GM06990 (cell line): ENCODE measurements around the gene CCN2.

Experiments used
- DNase-seq: peaks from one replicate; pipeline ENCODE4 v3.0.0-alpha.2; 2011; ENCODE audit not compliant: insufficient read length; ENCODE audit errors: extremely low read depth
- H3K27me3 ChIP-seq: replicated peaks from 2 replicates; pipeline ENCODE4 v1.6.0; 2011; ENCODE audit warnings: low read length; ENCODE audit not compliant: control insufficient read depth, insufficient read depth
- H3K36me3 ChIP-seq: 2 replicates; pipeline ENCODE4 v1.5.1; 2011; ENCODE audit warnings: low read length; ENCODE audit not compliant: control insufficient read depth, insufficient read depth
- H3K4me3 ChIP-seq: replicated peaks from 2 replicates; pipeline ENCODE4 v1.5.1; 2011; ENCODE audit warnings: low read depth, mild to moderate bottlenecking, control low read depth, low read length
- TF ChIP-seq, protein P1 (sequence below): IDR thresholded peaks from 2 replicates; pipeline ENCODE4 v1.5.1; 2011; ENCODE audit warnings: low read length, control low read depth, mild to moderate bottlenecking, inconsistent platforms; ENCODE audit not compliant: insufficient read depth, poor library complexity, severe bottlenecking

The CCN2 gene, protein sequence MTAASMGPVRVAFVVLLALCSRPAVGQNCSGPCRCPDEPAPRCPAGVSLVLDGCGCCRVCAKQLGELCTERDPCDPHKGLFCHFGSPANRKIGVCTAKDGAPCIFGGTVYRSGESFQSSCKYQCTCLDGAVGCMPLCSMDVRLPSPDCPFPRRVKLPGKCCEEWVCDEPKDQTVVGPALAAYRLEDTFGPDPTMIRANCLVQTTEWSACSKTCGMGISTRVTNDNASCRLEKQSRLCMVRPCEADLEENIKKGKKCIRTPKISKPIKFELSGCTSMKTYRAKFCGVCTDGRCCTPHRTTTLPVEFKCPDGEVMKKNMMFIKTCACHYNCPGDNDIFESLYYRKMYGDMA

GRCh38 chr6:131950767-131951575 lies at the start of gene CCN2:
CCN2 (minus strand) TSS chr6:131951372; CDS start chr6:131951172, 200 bp downstream.
- TF ChIP-seq, protein P1, sequence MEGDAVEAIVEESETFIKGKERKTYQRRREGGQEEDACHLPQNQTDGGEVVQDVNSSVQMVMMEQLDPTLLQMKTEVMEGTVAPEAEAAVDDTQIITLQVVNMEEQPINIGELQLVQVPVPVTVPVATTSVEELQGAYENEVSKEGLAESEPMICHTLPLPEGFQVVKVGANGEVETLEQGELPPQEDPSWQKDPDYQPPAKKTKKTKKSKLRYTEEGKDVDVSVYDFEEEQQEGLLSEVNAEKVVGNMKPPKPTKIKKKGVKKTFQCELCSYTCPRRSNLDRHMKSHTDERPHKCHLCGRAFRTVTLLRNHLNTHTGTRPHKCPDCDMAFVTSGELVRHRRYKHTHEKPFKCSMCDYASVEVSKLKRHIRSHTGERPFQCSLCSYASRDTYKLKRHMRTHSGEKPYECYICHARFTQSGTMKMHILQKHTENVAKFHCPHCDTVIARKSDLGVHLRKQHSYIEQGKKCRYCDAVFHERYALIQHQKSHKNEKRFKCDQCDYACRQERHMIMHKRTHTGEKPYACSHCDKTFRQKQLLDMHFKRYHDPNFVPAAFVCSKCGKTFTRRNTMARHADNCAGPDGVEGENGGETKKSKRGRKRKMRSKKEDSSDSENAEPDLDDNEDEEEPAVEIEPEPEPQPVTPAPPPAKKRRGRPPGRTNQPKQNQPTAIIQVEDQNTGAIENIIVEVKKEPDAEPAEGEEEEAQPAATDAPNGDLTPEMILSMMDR = no peak
- DNase-seq = peak; percentile 9
- H3K27me3 ChIP-seq = peaks cover 4% of the 10 kb centered on the region
- no peaks in the 10 kb centered on the region for H3K36me3 ChIP-seq
- peak within 1 kb of the TSS; percentile 31; the same call in 1 of the 2 replicates for H3K4me3 ChIP-seq

DNA sequence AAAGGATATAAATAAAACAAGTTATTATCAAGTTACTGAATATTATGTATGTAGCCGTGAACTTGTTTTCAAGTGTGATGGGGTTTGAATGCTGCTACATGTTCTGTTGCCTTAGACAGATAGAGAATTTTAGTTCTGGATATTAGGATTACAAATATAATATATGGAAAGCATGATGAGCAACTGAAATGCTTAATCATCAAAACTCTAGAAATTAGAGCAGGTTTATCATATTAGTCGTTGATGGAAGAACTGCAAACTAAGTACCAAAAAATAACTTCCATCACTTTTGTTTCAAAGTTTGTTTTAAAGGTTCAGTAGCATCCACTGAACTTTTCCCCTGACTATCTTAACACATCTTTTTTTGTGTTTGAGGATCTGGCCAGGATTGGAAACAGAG lies 49.1 kb upstream of the CCN2 start:
- no peaks in the 10 kb centered on the region for H3K27me3 ChIP-seq
- H3K36me3 ChIP-seq = no peaks in the 10 kb centered on the region
- DNase-seq = no peak
- no peak overlapping the region for H3K4me3 ChIP-seq
- TF ChIP-seq, protein P1 = no peak

GRCh38 chr6:131999545-132000146 lies 48.5 kb upstream of the CCN2 start:
- TF ChIP-seq, protein P1 = no peak
- DNase-seq = no peak
- no peaks in the 10 kb centered on the region for H3K36me3 ChIP-seq
- no peaks in the 10 kb centered on the region for H3K27me3 ChIP-seq
- no peak overlapping the region for H3K4me3 ChIP-seq

- TF ChIP-seq, protein P1 = no peak
- Histone ChIP-seq H3K4me3 (no peak overlapping the region), H3K27me3 (no peaks in the 10 kb centered on the region), H3K36me3 (no peaks in the 10 kb centered on the region)
- no peak for DNase-seq
Measured at GRCh38 chr6:131998255-131998982, 47.2 kb upstream of the CCN2 start.

DNA sequence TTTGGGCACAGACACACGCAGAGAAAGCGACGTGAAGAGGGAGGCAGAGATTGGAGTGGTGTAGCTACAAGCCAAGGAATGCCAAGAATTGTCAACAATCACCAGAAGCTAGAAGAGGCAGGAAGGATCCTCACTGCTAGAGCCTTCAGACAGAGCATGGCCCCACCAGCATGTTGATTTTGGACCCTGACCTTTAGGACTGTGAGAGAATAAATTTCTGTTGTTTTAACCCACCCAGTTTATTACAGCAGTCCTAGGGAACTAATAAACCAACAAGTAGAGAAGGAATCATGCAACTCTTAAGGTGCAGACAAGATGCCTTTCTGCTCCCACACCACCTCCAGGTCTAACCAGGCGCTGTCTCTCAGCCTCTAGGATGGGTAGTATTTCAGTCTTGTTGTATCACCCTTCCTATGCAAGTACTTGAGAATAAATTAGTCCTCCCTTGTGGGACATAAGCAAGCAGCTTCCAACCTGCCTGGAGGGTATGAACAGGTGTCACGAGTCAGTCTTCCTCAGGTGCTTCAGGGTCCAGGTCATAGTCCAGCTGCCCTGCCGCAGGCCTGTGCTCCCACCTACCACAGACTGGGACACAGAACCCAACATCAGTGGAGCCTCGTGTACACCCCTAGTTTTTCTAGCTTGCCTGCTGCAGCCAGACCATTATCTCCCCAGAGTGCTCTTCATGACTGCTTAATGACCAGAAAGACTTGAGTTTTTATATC lies 46.4 kb upstream of the CCN2 start:
- no peak overlapping the region for H3K4me3 ChIP-seq
- no peak for DNase-seq
- H3K36me3 ChIP-seq = no peaks in the 10 kb centered on the region
- TF ChIP-seq, protein P1 = no peak
- no peaks in the 10 kb centered on the region for H3K27me3 ChIP-seq
